Ovary (tissue), 3 donors: ENCODE results near the gene POLR3B.

Experiments
- CTCF ChIP-seq, 3 donors: fragments of 450-650 bp in 2 of 3; fragments of 200-600 bp in 1 of 3; IDR thresholded peaks; one replicate each; pipeline versions ENCODE4 v1.5.1 to v1.8.0; 2016 to 2022; ENCODE audit warnings: antibody characterized with exemption in 3 of 3, mild to moderate bottlenecking in 1 of 3
- EP300 ChIP-seq: sonication (generic); formaldehyde crosslinking; IDR thresholded peaks from one replicate; pipeline ENCODE4 v1.6.1; 2017; ENCODE audit warnings: antibody characterized with exemption
- donor health status: DM: no; HTN: no; CAD: no.

GRCh38 chr12:106358396-106359241 is 1.1 kb downstream of the POLR3B start:
- TF ChIP-seq CTCF (IDR thresholded peaks at IDR 0.05): no peak
- no peak for TF ChIP-seq EP300
